ENCODE results near the gene PTCH1.

Gene PTCH1

DNA sequence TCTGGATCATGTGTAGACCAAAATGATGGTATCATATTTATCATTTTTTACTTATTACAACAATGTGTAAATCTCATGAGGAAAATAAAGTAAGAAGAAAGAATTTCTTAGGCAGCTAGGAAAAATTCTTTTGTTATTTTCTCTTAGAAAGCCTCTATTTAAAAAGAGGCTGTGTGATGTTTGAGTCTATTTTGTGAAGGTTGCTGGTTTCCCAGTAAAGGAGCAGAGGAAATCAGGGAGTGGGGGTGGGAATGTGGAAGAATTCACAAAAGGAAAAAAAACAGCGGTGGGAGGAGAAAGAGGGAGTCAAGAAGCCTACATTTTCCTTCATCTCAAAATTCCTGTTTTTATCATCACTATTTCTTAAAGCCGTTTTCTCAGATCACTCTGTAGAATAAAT, 20.1 kb downstream of the PTCH1 start:
- no peak for DNase-seq

- DNase-seq: no peak
These were observed 20.8 kb downstream of the PTCH1 start for GRCh38 chr9:95495961-95496360.

- DNase-seq: no peak
These were observed 21.2 kb downstream of the PTCH1 start for GRCh38 chr9:95495529-95495928.

DNA sequence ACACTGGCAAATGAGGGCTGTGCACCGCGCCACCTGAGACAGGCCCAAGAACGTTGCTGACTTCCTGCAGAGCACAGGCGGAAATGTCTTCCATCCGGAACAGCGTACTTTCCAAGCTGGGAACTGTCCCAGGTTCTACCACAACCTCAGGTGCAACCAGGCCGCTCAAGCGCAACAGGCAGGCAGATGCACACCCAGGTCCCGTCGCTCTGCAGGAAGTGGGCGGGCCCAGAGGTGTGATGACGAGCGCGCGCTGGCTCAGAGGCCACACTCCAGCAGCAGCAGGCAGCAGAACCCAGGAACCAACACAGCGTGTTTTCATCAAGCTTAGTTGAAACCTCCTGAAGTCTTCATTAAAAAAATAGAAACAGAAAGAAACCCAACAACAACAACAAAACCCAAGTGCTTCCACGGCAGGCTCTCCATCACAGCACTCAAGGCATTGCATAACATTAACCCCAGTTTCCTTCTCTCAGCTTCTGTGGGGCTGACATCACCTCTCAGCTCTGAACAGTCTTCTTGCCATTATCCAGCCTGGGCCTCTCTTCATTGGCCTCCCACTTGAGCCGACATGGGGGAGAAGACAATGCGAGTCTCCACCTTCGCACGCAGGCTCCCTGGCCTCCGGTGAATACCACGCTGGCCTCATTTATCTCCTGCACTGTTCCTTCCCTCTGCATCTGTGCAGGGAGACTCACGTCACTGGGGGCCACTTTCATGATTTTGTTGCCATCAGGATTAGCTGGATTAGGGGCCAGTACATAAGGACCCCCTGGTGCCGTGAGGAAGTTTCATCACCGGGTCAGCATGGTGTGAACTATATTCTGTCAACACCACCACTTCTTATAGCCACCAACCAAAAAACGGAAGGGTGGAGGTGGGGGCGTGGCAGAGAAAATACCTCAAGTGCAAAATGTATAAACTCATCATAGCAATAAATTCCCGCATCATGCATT, 22.1 kb downstream of the PTCH1 start:
- DNase-seq: peak; percentile 63

DNA sequence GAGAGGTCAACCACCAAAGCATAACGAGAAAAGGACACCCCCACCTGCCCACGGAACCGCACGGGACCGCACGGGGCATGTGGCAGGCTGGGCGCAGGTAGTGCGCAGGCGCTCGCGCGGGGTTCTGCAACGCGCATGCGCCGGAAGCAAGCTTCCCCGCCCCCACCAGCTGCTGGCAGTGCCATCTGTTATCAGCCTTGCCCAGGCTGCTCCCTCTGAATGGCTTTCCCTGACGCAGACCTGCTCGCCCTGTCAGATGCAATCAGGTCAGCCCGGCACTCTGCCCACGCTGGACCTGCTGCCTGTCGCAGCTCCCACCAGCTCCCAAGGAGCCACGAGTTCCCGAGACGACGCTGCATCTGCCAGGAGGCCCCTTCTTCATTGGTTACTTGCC, 22.8 kb downstream of the PTCH1 start:
- peak; percentile 47 for DNase-seq

DNA sequence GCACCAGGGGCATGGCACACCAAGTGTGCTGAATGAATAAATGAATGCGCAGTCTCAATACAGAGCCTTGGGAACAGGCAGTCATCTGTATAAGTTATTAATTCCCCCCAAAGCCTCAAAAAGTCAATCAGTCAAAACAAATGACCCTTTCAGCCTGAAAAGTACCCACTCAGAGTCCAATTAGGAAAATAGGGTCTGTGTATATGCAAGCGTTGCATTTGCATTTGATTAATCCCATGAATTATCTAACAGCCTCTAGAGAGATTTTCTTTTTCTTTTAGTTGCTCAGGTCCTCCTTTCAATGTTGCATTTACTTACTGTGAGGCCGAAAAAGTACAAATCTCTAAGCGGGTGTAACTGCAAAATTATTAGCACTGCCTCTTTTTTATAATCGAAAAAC, 23.4 kb downstream of the PTCH1 start:
- DNase-seq: no peak

DNA sequence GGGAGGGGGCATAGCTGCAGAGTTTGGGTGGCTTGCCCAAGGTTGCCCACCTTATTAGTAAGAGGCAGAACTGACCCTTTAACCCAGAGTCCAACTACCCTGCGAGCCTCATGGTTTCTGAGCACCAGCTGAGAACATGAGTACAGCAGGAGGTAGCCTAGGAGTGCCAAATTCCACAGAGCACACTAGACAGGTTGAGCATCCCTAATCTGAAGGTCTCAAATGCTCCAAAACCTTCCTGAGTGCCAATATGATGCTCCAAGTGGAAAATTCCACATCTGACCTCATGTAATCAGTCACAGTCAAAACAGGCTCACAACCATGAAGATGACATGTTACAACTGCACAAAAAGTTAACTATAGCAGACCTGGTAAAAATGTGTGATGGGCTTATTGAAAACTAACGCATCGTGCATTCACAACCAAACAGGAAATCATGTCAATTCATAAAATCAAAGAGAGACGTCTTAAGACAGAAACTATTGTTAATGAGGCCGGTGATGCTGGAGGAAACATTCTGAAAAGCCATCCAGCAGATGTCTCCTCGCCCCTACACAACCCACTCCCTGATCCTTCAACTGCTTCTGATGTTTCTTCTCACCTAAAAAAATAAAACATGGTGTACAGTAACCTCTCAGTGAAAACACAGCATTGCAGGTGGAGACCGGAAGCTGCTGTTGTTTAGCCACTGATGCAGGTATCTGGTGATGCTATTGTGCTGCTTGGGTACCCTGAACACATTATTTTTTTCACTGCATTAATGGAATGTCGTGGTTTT, 25.0 kb downstream of the PTCH1 start:
- no peak for DNase-seq

DNA sequence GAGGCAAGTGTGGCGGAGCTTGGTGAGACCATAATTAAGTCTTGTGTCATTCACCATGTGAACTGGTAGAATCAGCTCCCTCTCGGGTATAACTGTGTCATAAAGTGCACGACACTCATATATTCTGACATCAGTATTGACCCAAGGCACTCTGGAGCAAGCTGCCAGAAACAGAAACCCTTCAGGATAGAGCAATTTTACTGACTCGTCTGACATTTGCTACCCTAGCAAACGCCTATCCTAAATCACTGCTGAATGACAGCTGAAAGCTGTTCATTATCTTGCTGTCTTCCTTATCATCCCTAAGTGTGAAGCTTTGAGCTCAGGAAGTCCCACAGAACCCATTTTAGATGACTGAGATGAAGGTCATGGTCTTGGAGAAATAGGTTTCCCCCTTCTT, 27.8 kb downstream of the PTCH1 start:
- DNase-seq: no peak

DNA sequence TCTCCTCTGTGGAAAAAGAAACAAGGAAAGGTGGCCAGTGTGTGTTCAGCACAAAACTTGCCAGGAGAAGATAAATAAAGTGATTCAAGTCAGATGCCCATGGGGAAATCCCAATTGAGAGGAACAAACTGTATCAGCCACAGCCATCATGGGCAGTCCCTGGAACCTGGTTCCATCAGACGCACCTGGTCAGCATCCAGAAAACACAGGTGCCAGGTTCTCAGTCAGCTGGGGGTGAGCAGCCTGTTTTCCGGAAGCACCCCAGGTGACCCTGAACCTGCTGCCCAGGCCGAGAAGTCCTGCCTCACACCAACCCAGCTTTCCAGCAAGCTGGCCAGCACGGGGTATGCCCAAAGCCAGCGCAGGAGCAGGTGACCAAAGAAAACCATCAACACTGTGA, 30.5 kb downstream of the PTCH1 start:
- no peak for DNase-seq

GRCh38 chr9:95484225-95484624, 32.5 kb downstream of the PTCH1 start:
- no peak for DNase-seq

DNA sequence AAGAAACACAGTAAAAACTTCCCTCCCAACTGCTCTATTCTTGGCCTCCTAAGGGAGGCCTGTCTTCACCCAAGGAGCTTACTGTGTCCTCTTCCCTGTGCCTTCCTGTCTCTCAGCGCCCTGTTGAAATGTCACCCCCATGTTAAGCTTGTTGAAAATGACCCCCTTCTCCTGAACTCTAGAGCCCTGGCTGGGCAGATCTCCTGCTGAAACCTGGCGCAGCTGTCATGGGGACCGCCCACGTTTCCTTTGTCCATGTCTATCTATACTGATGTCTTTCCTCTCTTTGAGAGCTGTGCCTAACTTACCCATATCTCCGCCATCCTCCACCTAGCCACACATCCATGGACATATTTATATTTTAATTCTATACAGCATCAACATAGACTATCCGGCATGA, 33.3 kb downstream of the PTCH1 start:
- DNase-seq: no peak

GRCh38 chr9:95482621-95483020, 34.1 kb downstream of the PTCH1 start:
- no peak for DNase-seq

DNA sequence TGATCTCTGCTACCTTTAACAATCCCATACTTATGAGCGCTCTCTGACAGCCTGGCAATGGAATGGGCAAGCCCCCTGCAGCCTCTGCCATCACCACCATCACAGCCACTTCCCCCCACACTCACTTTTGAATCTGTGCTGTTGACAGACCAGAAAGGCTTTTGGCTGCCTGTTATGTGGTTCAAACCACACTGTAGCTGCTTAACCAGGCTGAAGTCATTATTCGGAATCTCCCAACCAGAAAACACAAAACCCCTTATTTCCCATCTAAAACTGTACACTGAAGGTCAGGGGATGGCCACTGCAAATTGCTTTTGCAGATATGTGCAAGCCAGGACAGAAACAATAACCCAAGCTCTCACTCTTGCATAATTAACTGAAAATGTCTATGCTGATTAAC, 35.8 kb downstream of the PTCH1 start:
- no peak for DNase-seq

DNA sequence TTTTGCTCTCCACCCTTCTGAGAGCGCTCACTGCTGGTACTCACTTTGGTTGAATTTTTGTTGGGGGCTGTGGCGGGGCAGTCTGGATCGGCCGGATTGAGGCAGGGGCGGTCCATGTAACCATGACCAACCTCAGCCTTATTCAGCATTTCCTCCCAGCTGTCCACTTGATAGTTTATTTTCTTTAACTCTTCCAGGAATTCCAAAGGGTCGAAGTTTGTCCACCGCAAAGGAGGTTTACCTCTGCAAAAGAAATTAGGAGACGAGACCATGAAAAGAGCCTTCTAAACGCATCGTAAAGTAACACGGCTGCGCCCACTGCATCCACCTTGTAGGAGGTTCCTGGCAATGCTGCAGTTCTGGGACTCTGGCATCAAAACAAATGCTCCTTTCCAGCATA, 36.4 kb downstream of the PTCH1 start:
- DNase-seq: no peak

- DNase-seq: no peak
These were observed 37.4 kb downstream of the PTCH1 start for GRCh38 chr9:95479330-95479729.

- no peak for DNase-seq
These were observed 38.4 kb downstream of the PTCH1 start for GRCh38 chr9:95478335-95478734.

GRCh38 chr9:95477885-95478284, 38.9 kb downstream of the PTCH1 start:
- no peak for DNase-seq

GRCh38 chr9:95477441-95477840, 39.3 kb downstream of the PTCH1 start:
- DNase-seq: no peak

DNA sequence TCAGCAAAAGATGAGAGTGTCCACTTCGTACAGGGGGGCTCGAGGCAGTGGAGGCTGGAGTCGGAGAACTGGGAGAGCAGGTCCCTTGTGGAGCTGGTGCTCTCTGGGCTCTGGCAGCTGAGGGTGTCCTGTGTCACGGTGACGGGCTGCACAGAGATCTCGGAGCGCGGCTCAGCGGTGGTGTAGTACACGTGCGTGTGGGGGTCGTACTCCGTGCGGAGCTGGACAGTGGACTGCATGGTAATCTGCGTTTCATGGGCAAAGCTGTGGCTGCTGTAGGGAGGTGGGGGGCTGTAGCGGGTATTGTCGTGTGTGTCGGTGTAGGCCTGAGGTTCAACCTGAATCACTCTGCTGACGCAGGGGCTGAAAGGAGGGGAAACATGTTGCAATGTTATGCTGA, 48.0 kb downstream of the PTCH1 start:
- no peak for DNase-seq

DNA sequence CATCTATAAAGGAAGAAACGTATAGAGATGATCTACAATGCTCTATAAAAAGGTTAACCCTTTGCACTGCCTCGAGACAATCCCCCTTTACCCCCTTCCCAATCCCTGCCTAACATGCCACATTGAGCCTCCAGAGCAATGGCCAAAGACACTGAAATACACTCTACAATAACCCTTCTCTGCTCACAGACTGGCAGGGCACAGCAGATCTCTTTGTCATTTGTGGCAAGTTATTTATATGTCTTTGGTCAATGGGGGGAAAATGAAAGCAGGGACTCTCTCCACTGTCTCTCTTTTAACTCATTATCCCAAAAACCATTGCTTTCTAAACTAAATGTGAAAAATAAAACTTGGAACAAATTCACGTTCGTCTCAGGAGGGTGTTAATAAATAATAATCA, 51.7 kb downstream of the PTCH1 start:
- DNase-seq: no peak

GRCh38 chr9:95463148-95464060, 53.4 kb downstream of the PTCH1 start:
- no peak for DNase-seq

DNA sequence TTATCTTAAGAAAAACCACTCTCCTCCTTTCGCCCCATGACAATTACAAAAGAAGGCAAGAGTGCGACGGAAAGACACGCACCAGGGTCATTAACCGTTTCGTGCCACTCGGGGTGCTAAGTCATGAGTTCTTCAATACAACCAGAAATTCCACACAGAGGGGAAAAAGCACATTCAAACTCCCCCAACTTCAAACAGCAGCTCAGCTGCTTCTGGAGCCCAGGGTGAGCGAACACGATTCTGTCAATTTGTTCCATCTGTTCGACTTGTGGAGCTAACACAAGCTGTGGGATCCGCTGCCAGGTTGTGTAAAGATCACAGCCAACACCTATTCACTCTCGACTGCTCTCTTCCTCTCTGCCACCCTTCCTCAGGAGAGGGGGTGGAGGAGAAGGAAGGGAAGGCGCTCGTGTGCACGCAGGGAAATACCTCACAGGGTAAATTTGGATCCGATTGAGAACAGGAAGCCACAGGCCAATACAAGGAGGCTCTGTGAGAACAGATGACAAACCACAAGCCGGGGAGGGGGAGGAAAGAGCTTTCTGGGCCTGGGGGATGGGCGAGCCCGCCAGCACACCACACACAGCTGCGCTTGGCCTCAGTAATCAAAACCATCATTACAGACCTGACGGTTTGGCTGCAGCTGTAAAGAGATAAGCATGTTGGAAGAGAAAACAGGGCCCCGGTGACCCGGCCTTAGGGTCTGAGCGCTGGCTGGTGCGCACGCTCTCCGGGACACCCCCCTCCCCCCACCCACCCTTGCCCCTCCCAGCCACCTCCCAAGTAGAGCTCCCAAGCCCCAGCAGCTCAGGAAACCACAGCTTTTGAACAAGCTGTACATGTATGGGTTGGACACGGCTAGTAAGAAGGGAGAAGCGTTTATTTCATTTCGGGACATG, 54.3 kb downstream of the PTCH1 start:
- DNase-seq: no peak

Data from COR-L47 (cell line).